H9 (cell line): Measurements from ENCODE around the gene POLR1C. TPM values are rescaled to one million over a fixed set of nuclear protein-coding genes. Genes with fewer than 3 reads are reported as not detected.

ENCODE experiments used
- DNase-seq: peaks from one replicate; pipeline ENCODE4 v3.0.0-alpha.2; 2017
- H2AFZ ChIP-seq: one replicate; pipeline ENCODE4 v1.6.1; 2013; ENCODE audit warnings: mild to moderate bottlenecking, low read length, control low read depth, moderate library complexity
- H2AK5ac ChIP-seq: 2 replicates; pipeline ENCODE4 v1.6.1; 2013; ENCODE audit warnings: low read length, control low read depth, mixed read lengths; ENCODE audit not compliant: insufficient read length
- H2BK120ac ChIP-seq: one replicate; pipeline ENCODE4 v1.6.1; 2013; ENCODE audit warnings: low read depth, mild to moderate bottlenecking, low read length, control low read depth, inconsistent platforms; ENCODE audit not compliant: poor library complexity, severe bottlenecking
- H2BK12ac ChIP-seq: 2 replicates; pipeline ENCODE4 v1.6.1; 2013; ENCODE audit warnings: low read length, control low read depth, mixed read lengths, low read depth; ENCODE audit not compliant: insufficient read length
- H2BK15ac ChIP-seq: 2 replicates; pipeline ENCODE4 v1.6.1; 2013; ENCODE audit warnings: low read depth, low read length, control low read depth
- H2BK20ac ChIP-seq: one replicate; pipeline ENCODE4 v1.6.1; 2013; ENCODE audit warnings: low read depth, mild to moderate bottlenecking, low read length, control low read depth, inconsistent platforms; ENCODE audit not compliant: poor library complexity, severe bottlenecking
- H2BK5ac ChIP-seq: 2 replicates; pipeline ENCODE4 v1.6.1; 2013; ENCODE audit warnings: low read length, control low read depth, mixed read lengths; ENCODE audit not compliant: insufficient read length
- H3K14ac ChIP-seq: 2 replicates; pipeline ENCODE4 v1.6.1; 2013; ENCODE audit warnings: low read length, control low read depth; ENCODE audit not compliant: insufficient read depth
- H3K18ac ChIP-seq: 2 replicates; pipeline ENCODE4 v1.6.1; 2013; ENCODE audit warnings: low read depth, mild to moderate bottlenecking, mixed read lengths, low read length, control low read depth; ENCODE audit not compliant: insufficient read length
- H3K23ac ChIP-seq: 2 replicates; pipeline ENCODE4 v1.6.1; 2013; ENCODE audit warnings: low read length, control low read depth, mixed read lengths, low read depth; ENCODE audit not compliant: insufficient read length
- H3K23me2 ChIP-seq: 2 replicates; pipeline ENCODE4 v1.6.1; 2013; ENCODE audit warnings: low read depth, mild to moderate bottlenecking, mixed read lengths, low read length, control low read depth; ENCODE audit not compliant: insufficient read length, poor library complexity, severe bottlenecking
- H3K27ac ChIP-seq: 2 replicates; pipeline ENCODE4 v1.5.1; 2013; ENCODE audit warnings: low read length, control low read depth, mixed read lengths, low read depth; ENCODE audit not compliant: insufficient read length
- H3K27me3 ChIP-seq: 2 replicates; pipeline ENCODE4 v1.6.1; 2013; ENCODE audit warnings: low read length, control low read depth, inconsistent platforms; ENCODE audit not compliant: insufficient read depth
- H3K4ac ChIP-seq: 2 replicates; pipeline ENCODE4 v1.6.1; 2013; ENCODE audit warnings: low read depth, mild to moderate bottlenecking, control low read depth, inconsistent platforms, low read length, moderate library complexity
- H3K4me1 ChIP-seq: 2 replicates; pipeline ENCODE4 v1.6.1; 2013; ENCODE audit warnings: low read length, control low read depth, inconsistent platforms; ENCODE audit not compliant: insufficient read depth
- H3K4me2 ChIP-seq: 2 replicates; pipeline ENCODE4 v1.6.1; 2013; ENCODE audit warnings: low read length, control low read depth, mixed read lengths; ENCODE audit not compliant: insufficient read length, insufficient read depth
- H3K56ac ChIP-seq: 2 replicates; pipeline ENCODE4 v1.6.1; 2013; ENCODE audit warnings: low read depth, mild to moderate bottlenecking, mixed read lengths, low read length, control low read depth; ENCODE audit not compliant: insufficient read length
- H3K79me1 ChIP-seq: 2 replicates; pipeline ENCODE4 v1.6.1; 2013; ENCODE audit warnings: low read depth, mild to moderate bottlenecking, moderate library complexity, low read length, control low read depth, inconsistent platforms; ENCODE audit not compliant: insufficient read depth, poor library complexity, severe bottlenecking
- H3K79me2 ChIP-seq: 2 replicates; pipeline ENCODE4 v1.6.1; 2013; ENCODE audit warnings: low read length, control low read depth, inconsistent platforms; ENCODE audit not compliant: insufficient read depth
- H3K9ac ChIP-seq: 2 replicates; pipeline ENCODE4 v1.6.1; 2013; ENCODE audit warnings: low read length, control low read depth, mixed read lengths; ENCODE audit not compliant: insufficient read length; ENCODE audit errors: extremely low read depth
- H3K9me3 ChIP-seq: one replicate; pipeline ENCODE4 v1.6.1; 2013; ENCODE audit warnings: low read depth, low read length, inconsistent platforms; ENCODE audit not compliant: control insufficient read depth
- H3T11ph ChIP-seq: one replicate; pipeline ENCODE4 v1.6.1; 2013; ENCODE audit warnings: mild to moderate bottlenecking, low read length, control low read depth, inconsistent platforms
- H4K20me1 ChIP-seq: one replicate; pipeline ENCODE4 v1.6.1; 2013; ENCODE audit not compliant: control insufficient read depth, insufficient read length, insufficient read depth
- H4K5ac ChIP-seq: 2 replicates; pipeline ENCODE4 v1.6.1; 2013; ENCODE audit warnings: low read depth, mild to moderate bottlenecking, mixed read lengths, low read length, control low read depth; ENCODE audit not compliant: insufficient read length
- H4K8ac ChIP-seq: replicated peaks from 2 replicates; pipeline ENCODE4 v1.6.1; 2013; ENCODE audit warnings: low read length, control low read depth, mixed read lengths, low read depth; ENCODE audit not compliant: insufficient read length
- H4K91ac ChIP-seq: 2 replicates; pipeline ENCODE4 v1.6.1; 2013; ENCODE audit warnings: low read depth, mild to moderate bottlenecking, moderate library complexity, mixed read lengths, low read length, control low read depth; ENCODE audit not compliant: insufficient read length
- H3K27ac Mint-ChIP-seq, 3 experiments: 2 replicates in 2 of 3; 3 replicates in 1 of 3; pipeline ENCODE4 v1.8.0; 2020 to 2021; ENCODE audit warnings: mixed read lengths in 3 of 3, mild to moderate bottlenecking in 1 of 3, moderate library complexity in 1 of 3
- H3K27me3 Mint-ChIP-seq: 2 replicates; pipeline ENCODE4 v1.8.0; 2021; ENCODE audit warnings: low read depth, mild to moderate bottlenecking, moderate library complexity, mixed read lengths
- H3K36me3 Mint-ChIP-seq, 3 experiments: 2 replicates in 2 of 3; 3 replicates in 1 of 3; pipeline ENCODE4 v1.8.0; 2020 to 2021; ENCODE audit warnings: low read depth in 3 of 3, mixed read lengths in 3 of 3; ENCODE audit not compliant: insufficient read depth in 1 of 3
- H3K4me1 Mint-ChIP-seq, 2 experiments: 2 replicates each; pipeline ENCODE4 v1.8.0; 2020; ENCODE audit warnings: mixed read lengths in 2 of 2
- H3K4me3 Mint-ChIP-seq, 2 experiments: 2 replicates in 1 of 2; 3 replicates in 1 of 2; pipeline ENCODE4 v1.8.0; 2020 to 2021; ENCODE audit warnings: mild to moderate bottlenecking in 2 of 2, mixed read lengths in 2 of 2, moderate library complexity in 1 of 2
- H3K9me3 Mint-ChIP-seq, 2 experiments: 2 replicates in 1 of 2; 3 replicates in 1 of 2; pipeline ENCODE4 v1.8.0; 2020; ENCODE audit warnings: mild to moderate bottlenecking in 2 of 2, mixed read lengths in 2 of 2, moderate library complexity in 1 of 2
- CTCF ChIP-seq: fragments of 200-600 bp; sonication (generic); conservative IDR thresholded peaks from 3 replicates; pipeline ENCODE4 v1.8.0; 2021; ENCODE audit warnings: antibody characterized with exemption, mild to moderate bottlenecking
- WGBS: extraction: QIAGEN DNeasy Blood & Tissue Kit; methylation state at CpG from one replicate; pipeline ENCODE4 v1.1.7; 2013; ENCODE audit warnings: missing lambda C conversion rate, low lambda C conversion rate, mixed read lengths; ENCODE audit not compliant: insufficient read length; ENCODE audit errors: extremely low coverage; 5-methylcytosine and 5-hydroxymethylcytosine counted together
- total RNA-seq: library from RNA; stranded (reverse); gene quantifications from 2 replicates; pipeline ENCODE4 v1.2.1, GENCODE V29; 2021

POLR1C gene
- total RNA-seq, 1 experiment from 2014 or later, result 75.8 TPM

GRCh38 chr6:43521836-43522235, 4.9 kb downstream of the POLR1C start:
- no peak overlapping the region for H3K4me2 ChIP-seq
- WGBS, result no CpG with 5 or more reads among the region's 2 CpGs
- no peaks in the 10 kb centered on the region for H3K4me1 ChIP-seq
- H3K79me2 ChIP-seq, result peaks cover 13% of the 10 kb centered on the region; the same call in 1 of the 2 replicates
- H2BK12ac ChIP-seq, result no peak overlapping the region
- H3K36me3 Mint-ChIP-seq, result peaks cover 0 to 51% (median 36%) of the 10 kb centered on the region in 3 experiments; a peak in 5 of 7 replicates
- peaks cover 3% of the 10 kb centered on the region for H3K79me1 ChIP-seq
- H4K8ac ChIP-seq, result no peak overlapping the region
- no peak overlapping the region for H3K56ac ChIP-seq
- no peak overlapping the region for H3K27ac ChIP-seq
- no peak overlapping the region for H4K91ac ChIP-seq
- no peaks in the 10 kb centered on the region for H3K27me3 Mint-ChIP-seq
- DNase-seq, result no peak
- H3K27ac Mint-ChIP-seq, result no peak overlapping the region
- no peak overlapping the region for H3K23ac ChIP-seq
- H3K23me2 ChIP-seq, result peaks cover 5% of the 10 kb centered on the region
- H3K9ac ChIP-seq, result no peak overlapping the region
- H2AFZ ChIP-seq, result no peak overlapping the region
- no peaks in the 10 kb centered on the region for H4K20me1 ChIP-seq
- no peak overlapping the region for H2BK15ac ChIP-seq
- no peak overlapping the region for H2AK5ac ChIP-seq
- no peaks in the 10 kb centered on the region for H3K9me3 ChIP-seq
- no peak overlapping the region for H3K14ac ChIP-seq
- H2BK20ac ChIP-seq, result no peak overlapping the region
- no peaks in the 10 kb centered on the region for H3K4me1 Mint-ChIP-seq
- no peaks in the 10 kb centered on the region for H3K27me3 ChIP-seq
- H3K18ac ChIP-seq, result no peak overlapping the region
- no peak for TF ChIP-seq CTCF
- no peaks in the 10 kb centered on the region for H3K9me3 Mint-ChIP-seq
- no peak overlapping the region for H2BK5ac ChIP-seq
- no peak overlapping the region for H3K4me3 Mint-ChIP-seq
- H3K4ac ChIP-seq, result no peak overlapping the region
- H2BK120ac ChIP-seq, result no peak overlapping the region
- no peak overlapping the region for H3T11ph ChIP-seq
- H4K5ac ChIP-seq, result no peak overlapping the region
